A549 (cell line): ENCODE measurements around the gene TGFBR1. TPM values are rescaled to one million over a fixed set of nuclear protein-coding genes. Genes with fewer than 3 reads are reported as not detected.

Experiments
- ATAC-seq, 2 experiments: fragments of 200-7000 bp in 1 of 2; fragments of >200 bp in 1 of 2; cut with Nextera tagmentation in 1 of 2; cut with Tn5 transposase in 1 of 2; 3 replicates each; pipeline versions ENCODE4 v1.8.0 to v1.9.1; 2018 to 2020; ENCODE audit warnings: mild to moderate bottlenecking in 1 of 2, moderate library complexity in 1 of 2
- CTCF ChIA-PET: fragments of 300-600 bp; sonication (Branson Sonifier 250); formaldehyde crosslinking; extraction: SDS; loops from one replicate; lab custom pipeline; 2021; ENCODE audit warnings: antibody characterized with exemption, inconsistent platforms; lab: Yijun Ruan, JAX
- POLR2A ChIA-PET: fragments of 350-600 bp; formaldehyde crosslinking; extraction: SDS; loops from one replicate; lab custom pipeline; 2021; ENCODE audit warnings: antibody characterized with exemption, inconsistent platforms; lab: Yijun Ruan, JAX
- DNase-seq, 2 experiments: peaks; one replicate each; pipeline versions ENCODE4 v3.0.0 to v3.0.0-alpha.2; 2011 to 2016; ENCODE audit warnings: low read depth in 1 of 2, low spot score in 1 of 2
- FAIRE-seq: peaks from 2 replicates; lab custom pipeline; 2011; peaks lifted over from hg19 to GRCh38; lab: Jason Lieb, UNC
- H3K27ac ChIP-seq, 2 experiments: fragments of >200 bp; sonication (Bioruptor Twin); formaldehyde crosslinking; 3 replicates each; pipeline ENCODE4 v1.5.1; 2016 to 2017
- H3K4me1 ChIP-seq: fragments of >200 bp; sonication (Bioruptor Twin); formaldehyde crosslinking; 3 replicates; pipeline ENCODE4 v1.6.1; 2016
- H3K4me2 ChIP-seq: fragments of >200 bp; sonication (Bioruptor Twin); formaldehyde crosslinking; 3 replicates; pipeline ENCODE4 v1.6.1; 2016
- H3K4me3 ChIP-seq: fragments of >200 bp; sonication (Bioruptor Twin); formaldehyde crosslinking; 3 replicates; pipeline ENCODE4 v1.5.1; 2016
- H3K9me3 ChIP-seq: fragments of >200 bp; sonication (Bioruptor Twin); formaldehyde crosslinking; 3 replicates; pipeline ENCODE4 v1.6.1; 2016
- CBX2 ChIP-seq: fragments of 200-600 bp; sonication (generic); IDR thresholded peaks from 2 replicates; pipeline ENCODE4 v1.6.1; 2016; ENCODE audit warnings: low read depth, mild to moderate bottlenecking, borderline replicate concordance
- CBX8 ChIP-seq: fragments of 200-600 bp; sonication (generic); IDR thresholded peaks from 2 replicates; pipeline ENCODE4 v1.6.1; 2016
- CEBPB ChIP-seq, 2 experiments: fragments of >200 bp in 1 of 2; sonication (Bioruptor Twin) in 1 of 2; formaldehyde crosslinking in 1 of 2; IDR thresholded peaks; 2 replicates each; pipeline ENCODE4 v1.6.1; 2012 to 2016
- EHF ChIP-seq: fragments of 250-450 bp; sonication (Bioruptor Pico); IDR thresholded peaks from 2 replicates; pipeline ENCODE4 v1.5.0; 2020; ENCODE audit warnings: mild to moderate bottlenecking
- EHMT2 ChIP-seq: fragments of 200-600 bp; sonication (generic); IDR thresholded peaks from 2 replicates; pipeline ENCODE4 v1.6.1; 2016; ENCODE audit warnings: antibody characterized with exemption, low read depth, mild to moderate bottlenecking, moderate library complexity
- EP300 ChIP-seq, 2 experiments: fragments of >200 bp; sonication (Bioruptor Twin); formaldehyde crosslinking; IDR thresholded peaks; 2 replicates in 1 of 2; 3 replicates in 1 of 2; pipeline ENCODE4 v1.6.1; 2016 to 2017
- ESRRA ChIP-seq: fragments of 150-350 bp; IDR thresholded peaks from 2 replicates; pipeline ENCODE4 v1.6.1; 2014; ENCODE audit warnings: mild to moderate bottlenecking, low read length, borderline replicate concordance
- FOSL2 ChIP-seq, 2 experiments: fragments of 450-650 bp in 1 of 2; fragments of >200 bp in 1 of 2; sonication (Bioruptor Twin) in 1 of 2; formaldehyde crosslinking; IDR thresholded peaks; 2 replicates each; pipeline versions ENCODE4 v1.5.0 to v1.6.1; 2016 to 2020; ENCODE audit warnings: mild to moderate bottlenecking in 1 of 2, moderate library complexity in 1 of 2
- FOXS1 ChIP-seq: fragments of 250-450 bp; sonication (Bioruptor Pico); IDR thresholded peaks from 2 replicates; pipeline ENCODE4 v1.5.0; 2020; ENCODE audit warnings: mild to moderate bottlenecking, moderate library complexity
- HDAC2 ChIP-seq: fragments of 200-600 bp; sonication (generic); IDR thresholded peaks from 2 replicates; pipeline ENCODE4 v1.6.1; 2016
- HOXB5 ChIP-seq: fragments of 250-450 bp; sonication (Bioruptor Pico); IDR thresholded peaks from 2 replicates; pipeline ENCODE4 v1.5.0; 2020; ENCODE audit warnings: mild to moderate bottlenecking, moderate library complexity
- MAZ ChIP-seq: fragments of 150-350 bp; IDR thresholded peaks from 2 replicates; pipeline ENCODE4 v1.6.1; 2014; ENCODE audit warnings: antibody characterized with exemption, low read depth, low read length, borderline replicate concordance
- POLR2A ChIP-seq: IDR thresholded peaks from 2 replicates; pipeline ENCODE4 v1.6.1; 2012; ENCODE audit warnings: mild to moderate bottlenecking, low read length
- RAD21 ChIP-seq, 2 experiments: fragments of >200 bp in 1 of 2; sonication (Bioruptor Twin) in 1 of 2; formaldehyde crosslinking in 1 of 2; IDR thresholded peaks in 1 of 2; conservative IDR thresholded peaks in 1 of 2; 2 replicates in 1 of 2; 3 replicates in 1 of 2; pipeline ENCODE4 v1.6.1; 2012 to 2018; ENCODE audit warnings: inconsistent platforms in 1 of 2
- SREBF2 ChIP-seq: fragments of 450-650 bp; IDR thresholded peaks from 2 replicates; pipeline ENCODE4 v1.6.1; 2014; ENCODE audit warnings: mild to moderate bottlenecking, moderate library complexity
- TP53 ChIP-seq: fragments of 250-450 bp; sonication (Bioruptor Pico); IDR thresholded peaks from 2 replicates; pipeline ENCODE4 v1.5.0; 2021; ENCODE audit warnings: mild to moderate bottlenecking, moderate library complexity
- WGBS: methylation state at CpG from one replicate; pipeline ENCODE4 v1.1.6; 2017; ENCODE audit errors: missing lambda C conversion rate; 5-methylcytosine and 5-hydroxymethylcytosine counted together
- polyA plus RNA-seq, 4 experiments: library from polyadenylated mRNA; depleted of rRNA in 3 of 4; stranded (reverse); fragments of >200 nt; fragmentation: RNase III in 1 of 4; extraction: RNeasy Plus Mini Kit Qiagen cat#74134 plus additional on column Dnase treatment in 1 of 4; gene quantifications; 2 replicates in 3 of 4; 3 replicates in 1 of 4; pipeline ENCODE4 v1.2.3, GENCODE V29; 2011 to 2017
- TF ChIP-seq, protein P1 (sequence below): fragments of 150-350 bp; IDR thresholded peaks from 2 replicates; pipeline ENCODE4 v1.6.1; 2014; ENCODE audit warnings: low read depth, mild to moderate bottlenecking, low read length
- TF ChIP-seq, protein P2 (sequence below): fragments of >200 bp; sonication (Bioruptor Twin); formaldehyde crosslinking; IDR thresholded peaks from 3 replicates; pipeline ENCODE4 v1.5.1; 2016

The TGFBR1 gene
- polyA plus RNA-seq, 2 of the 4 experiments (the other 2 are of a cell fraction) = 25.8 to 45.5 TPM

DNA sequence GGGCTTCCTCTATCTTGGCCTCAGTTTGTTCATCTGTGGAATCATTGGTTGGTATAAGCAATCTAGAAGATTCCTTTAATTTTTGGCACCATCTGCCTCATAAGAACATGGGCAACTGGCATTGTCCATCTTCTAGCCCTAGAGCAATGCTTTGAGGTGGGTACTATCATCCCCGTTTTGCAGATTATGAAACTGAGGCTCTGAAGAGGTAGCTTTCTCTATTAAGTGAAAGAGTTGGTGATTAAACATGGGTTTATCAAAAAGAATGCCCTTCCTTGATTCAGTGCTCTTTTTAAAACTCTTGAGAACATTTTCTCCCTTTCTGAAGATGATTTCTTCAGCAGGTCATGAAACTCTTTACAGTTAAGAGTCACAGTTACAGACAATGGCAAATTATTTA, 42.4 kb upstream of the TGFBR1 start:
- H3K4me1 ChIP-seq = no peaks in the 10 kb centered on the region
- H3K4me3 ChIP-seq = no peak overlapping the region
- no peaks in the 10 kb centered on the region for H3K9me3 ChIP-seq
- 4% methylated on average over 1 of the region's 1 CpG for WGBS
- TF ChIP-seq CBX8 = no peak
- TF ChIP-seq ESRRA = no peak
- no peak for TF ChIP-seq CEBPB (IDR thresholded peaks at IDR 0.05)
- TF ChIP-seq POLR2A = no peak
- TF ChIP-seq TP53 (CRISPR knock-in tag) = no peak
- no peak for TF ChIP-seq SREBF2
- no peak for TF ChIP-seq RAD21 (conservative IDR thresholded peaks at IDR 0.05 in 1 of 2, IDR thresholded peaks at IDR 0.05 in 1 of 2)
- TF ChIP-seq MAZ = no peak
- no peak for TF ChIP-seq HDAC2
- TF ChIP-seq, protein P1, sequence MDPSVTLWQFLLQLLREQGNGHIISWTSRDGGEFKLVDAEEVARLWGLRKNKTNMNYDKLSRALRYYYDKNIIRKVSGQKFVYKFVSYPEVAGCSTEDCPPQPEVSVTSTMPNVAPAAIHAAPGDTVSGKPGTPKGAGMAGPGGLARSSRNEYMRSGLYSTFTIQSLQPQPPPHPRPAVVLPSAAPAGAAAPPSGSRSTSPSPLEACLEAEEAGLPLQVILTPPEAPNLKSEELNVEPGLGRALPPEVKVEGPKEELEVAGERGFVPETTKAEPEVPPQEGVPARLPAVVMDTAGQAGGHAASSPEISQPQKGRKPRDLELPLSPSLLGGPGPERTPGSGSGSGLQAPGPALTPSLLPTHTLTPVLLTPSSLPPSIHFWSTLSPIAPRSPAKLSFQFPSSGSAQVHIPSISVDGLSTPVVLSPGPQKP = no peak
- TF ChIP-seq FOXS1 (CRISPR knock-in tag) = no peak
- no peak for TF ChIP-seq EP300 (IDR thresholded peaks at IDR 0.05)
- no peak for TF ChIP-seq EHMT2
- TF ChIP-seq FOSL2 (IDR thresholded peaks at IDR 0.05) = no peak
- no peak for TF ChIP-seq FOSL2 (CRISPR knock-in tag; IDR thresholded peaks at IDR 0.05)
- no peak for TF ChIP-seq EHF (CRISPR knock-in tag)
- TF ChIP-seq, all 56 proteins: peak for 0
- Histone ChIP-seq H3K4me2 (no peak overlapping the region), H3K27ac (no peak overlapping the region)
- DNase-seq (no peak), FAIRE-seq (no peak), ATAC-seq (no peak)
- POLR2A ChIA-PET = no interaction called here
- CTCF ChIA-PET = interaction anchor here (1.3 to 1.4 kb wide), 2 partner anchors 8 to 10 kb away, joined by 4 to 7 read pairs; no protein-coding TSS in a partner anchor

DNA sequence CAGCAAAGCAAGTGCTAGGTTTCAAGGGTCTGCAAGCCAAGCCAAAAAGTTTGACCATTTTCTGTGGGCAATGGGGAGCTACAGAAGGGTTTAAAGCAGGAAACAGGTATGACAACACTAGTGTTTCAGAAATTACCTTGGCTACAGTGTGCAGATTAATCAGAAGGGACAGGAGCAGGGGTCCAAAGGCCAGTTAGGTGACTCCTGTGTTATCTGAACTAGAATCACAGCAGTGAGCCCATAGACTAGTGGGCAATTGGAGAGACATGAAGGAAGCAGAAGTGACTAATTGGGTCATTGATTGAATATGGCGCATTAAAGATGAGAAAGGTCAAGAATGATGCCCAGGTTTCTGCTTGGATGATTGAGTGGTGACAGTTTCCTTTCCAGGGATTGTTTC, 41.4 kb upstream of the TGFBR1 start:
- Histone ChIP-seq H3K4me1 (no peaks in the 10 kb centered on the region), H3K4me3 (no peak overlapping the region), H3K9me3 (no peaks in the 10 kb centered on the region), H3K4me2 (no peak overlapping the region), H3K27ac (no peak overlapping the region)
- no peak for DNase-seq
- ATAC-seq = no peak
- WGBS = 81% methylated on average over 1 of the region's 1 CpG
- ChIA-PET POLR2A (no interaction called here), CTCF (interaction anchor here (0.7 to 1.4 kb wide), 2 partner anchors 9 to 112 kb away, joined by 3 to 4 read pairs; no protein-coding TSS in a partner anchor)
- no peak for FAIRE-seq
- no peak for TF ChIP-seq CBX2
- no peak for TF ChIP-seq HOXB5 (CRISPR knock-in tag)

DNA sequence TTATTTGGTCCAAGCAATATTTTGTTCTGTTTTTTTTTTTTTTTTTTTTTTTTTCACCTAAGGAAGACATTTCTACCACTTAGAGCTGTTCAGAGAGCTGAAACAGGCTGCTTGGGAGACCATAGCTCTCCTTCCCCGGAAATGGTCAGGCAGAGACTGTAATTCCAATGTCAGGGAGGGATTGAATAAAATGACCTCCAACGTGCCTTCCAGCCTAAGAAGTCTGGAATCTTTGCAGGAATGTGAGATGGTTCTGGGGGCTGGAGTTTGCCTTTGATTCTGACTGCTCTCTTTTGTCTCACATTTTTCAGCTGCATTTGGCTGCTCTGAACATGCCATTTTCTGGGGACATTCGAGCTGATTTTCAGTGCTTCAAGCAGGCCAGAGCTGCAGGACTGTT, 38.3 kb upstream of the TGFBR1 start:
- Histone ChIP-seq H3K4me2 (no peak overlapping the region), H3K27ac (no peak overlapping the region), H3K4me1 (no peaks in the 10 kb centered on the region), H3K4me3 (no peak overlapping the region), H3K9me3 (no peaks in the 10 kb centered on the region)
- DNase-seq (no peak), FAIRE-seq (no peak), ATAC-seq (no peak)
- POLR2A ChIA-PET = interaction anchor here (0.6 to 0.7 kb wide), 2 partner anchors 9 to 27 kb away, joined by 3 to 5 read pairs; no protein-coding TSS in a partner anchor
- 28% methylated on average over 3 of the region's 3 CpGs for WGBS
- CTCF ChIA-PET = interaction anchor here (0.8 to 1.4 kb wide), 4 partner anchors 21 to 68 kb away, joined by 3 to 5 read pairs (median 4); no protein-coding TSS in a partner anchor
- TF ChIP-seq, protein P2, sequence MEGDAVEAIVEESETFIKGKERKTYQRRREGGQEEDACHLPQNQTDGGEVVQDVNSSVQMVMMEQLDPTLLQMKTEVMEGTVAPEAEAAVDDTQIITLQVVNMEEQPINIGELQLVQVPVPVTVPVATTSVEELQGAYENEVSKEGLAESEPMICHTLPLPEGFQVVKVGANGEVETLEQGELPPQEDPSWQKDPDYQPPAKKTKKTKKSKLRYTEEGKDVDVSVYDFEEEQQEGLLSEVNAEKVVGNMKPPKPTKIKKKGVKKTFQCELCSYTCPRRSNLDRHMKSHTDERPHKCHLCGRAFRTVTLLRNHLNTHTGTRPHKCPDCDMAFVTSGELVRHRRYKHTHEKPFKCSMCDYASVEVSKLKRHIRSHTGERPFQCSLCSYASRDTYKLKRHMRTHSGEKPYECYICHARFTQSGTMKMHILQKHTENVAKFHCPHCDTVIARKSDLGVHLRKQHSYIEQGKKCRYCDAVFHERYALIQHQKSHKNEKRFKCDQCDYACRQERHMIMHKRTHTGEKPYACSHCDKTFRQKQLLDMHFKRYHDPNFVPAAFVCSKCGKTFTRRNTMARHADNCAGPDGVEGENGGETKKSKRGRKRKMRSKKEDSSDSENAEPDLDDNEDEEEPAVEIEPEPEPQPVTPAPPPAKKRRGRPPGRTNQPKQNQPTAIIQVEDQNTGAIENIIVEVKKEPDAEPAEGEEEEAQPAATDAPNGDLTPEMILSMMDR = no peak
- TF ChIP-seq FOSL2 (IDR thresholded peaks at IDR 0.05) (no peak), FOSL2 (CRISPR knock-in tag; IDR thresholded peaks at IDR 0.05) (no peak), CBX2 (no peak), SREBF2 (no peak)
